ENCODE data around the gene WDR45B.
"Not testable (repeated sequence)": the region's sequence is repeated elsewhere in the genome, so short reads cannot be mapped to it uniquely, and the experiment has no call there.

Gene WDR45B

GRCh38 chr17:82575581-82576221, 72.5 kb downstream of the WDR45B start:
- H3K36me3 ChIP-seq (replicated peaks) = peaks cover 73% of the 10 kb centered on the region
- in situ Hi-C loops (cut with MboI; ENCODE audit: low sequenced_read_pairs); H3K27me3 ChIP-seq (ENCODE audit: low read depth); DNase-seq (ENCODE audit: low spot score in 2 of 2); H3K4me3 ChIP-seq; H3K4me1 ChIP-seq; H3K9me3 ChIP-seq: not testable (repeated sequence)

DNA sequence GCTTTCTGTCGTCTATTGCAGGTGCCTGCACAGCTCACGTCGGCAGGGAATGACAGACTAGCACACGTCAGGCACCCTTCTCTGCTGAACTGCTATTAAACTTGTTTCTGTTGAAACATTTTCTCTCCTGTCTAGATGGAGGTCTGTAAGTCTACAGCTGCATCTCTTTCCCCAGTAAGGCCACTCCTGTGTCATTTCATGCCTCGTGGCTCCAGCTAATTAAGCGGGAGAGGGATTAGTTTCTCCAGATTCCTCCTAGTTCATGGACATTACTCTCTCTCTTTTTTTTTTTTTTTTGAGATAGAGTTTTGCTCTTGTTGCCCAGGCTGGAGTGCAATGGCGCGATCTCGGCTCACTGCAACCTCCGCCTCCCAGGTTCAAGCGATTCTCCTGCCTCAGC, 74.2 kb downstream of the WDR45B start:
- Histone ChIP-seq H3K36me3 (replicated peaks) (peaks cover 79% of the 10 kb centered on the region), H3K4me3 (no peak overlapping the region), H3K27me3 (ENCODE audit: low read depth) (no peaks in the 10 kb centered on the region), H3K4me1 (no peaks in the 10 kb centered on the region), H3K9me3 (no peaks in the 10 kb centered on the region)
- no peak for DNase-seq (ENCODE audit: low spot score in 2 of 2)
- in situ Hi-C loops (cut with MboI; ENCODE audit: low sequenced_read_pairs) = no loop called here

DNA sequence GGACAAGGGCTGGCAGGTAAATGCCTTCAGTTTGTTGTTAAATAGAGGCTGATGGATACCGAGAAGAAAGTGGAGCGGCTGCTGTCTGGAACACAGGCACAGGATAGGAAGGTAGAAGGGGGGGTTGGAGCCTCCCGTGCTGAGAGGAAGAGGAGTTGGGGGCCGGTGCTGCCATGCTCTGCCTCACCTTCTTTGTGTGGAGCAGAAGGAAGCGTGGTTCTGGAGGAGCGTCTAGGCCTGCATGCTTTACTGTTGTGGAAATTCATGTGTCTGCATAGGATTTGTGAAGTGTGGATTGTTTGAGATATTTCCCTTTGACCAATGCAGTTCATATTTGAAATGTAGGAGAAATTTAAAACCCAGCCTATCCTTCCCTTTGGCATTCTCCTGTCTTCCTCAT, 76.4 kb downstream of the WDR45B start:
- H3K27me3 ChIP-seq (ENCODE audit: low read depth) = no peaks in the 10 kb centered on the region
- no peak for DNase-seq (ENCODE audit: low spot score in 2 of 2)
- no peaks in the 10 kb centered on the region for H3K4me1 ChIP-seq
- no peak overlapping the region for H3K4me3 ChIP-seq
- in situ Hi-C loops (cut with MboI; ENCODE audit: low sequenced_read_pairs) = no loop called here
- peaks cover 69% of the 10 kb centered on the region for H3K36me3 ChIP-seq (replicated peaks)
- no peaks in the 10 kb centered on the region for H3K9me3 ChIP-seq

- no peak for DNase-seq (ENCODE audit: low spot score in 2 of 2)
- H3K9me3 ChIP-seq = no peaks in the 10 kb centered on the region
- no peaks in the 10 kb centered on the region for H3K4me1 ChIP-seq
- no peak overlapping the region for H3K4me3 ChIP-seq
- in situ Hi-C loops (cut with MboI; ENCODE audit: low sequenced_read_pairs) = no loop called here
- H3K36me3 ChIP-seq (replicated peaks) = peaks cover 74% of the 10 kb centered on the region
- H3K27me3 ChIP-seq (ENCODE audit: low read depth) = no peaks in the 10 kb centered on the region
These were observed 78.0 kb downstream of the WDR45B start for GRCh38 chr17:82570277-82570676.

GRCh38 chr17:82569621-82570020, 78.6 kb downstream of the WDR45B start:
- peaks cover 73% of the 10 kb centered on the region for H3K36me3 ChIP-seq (replicated peaks)
- H3K4me1 ChIP-seq = no peaks in the 10 kb centered on the region
- H3K27me3 ChIP-seq (ENCODE audit: low read depth) = no peaks in the 10 kb centered on the region
- in situ Hi-C loops (cut with MboI; ENCODE audit: low sequenced_read_pairs) = no loop called here
- H3K4me3 ChIP-seq = no peak overlapping the region
- DNase-seq (ENCODE audit: low spot score in 2 of 2) = no peak
- no peaks in the 10 kb centered on the region for H3K9me3 ChIP-seq

DNA sequence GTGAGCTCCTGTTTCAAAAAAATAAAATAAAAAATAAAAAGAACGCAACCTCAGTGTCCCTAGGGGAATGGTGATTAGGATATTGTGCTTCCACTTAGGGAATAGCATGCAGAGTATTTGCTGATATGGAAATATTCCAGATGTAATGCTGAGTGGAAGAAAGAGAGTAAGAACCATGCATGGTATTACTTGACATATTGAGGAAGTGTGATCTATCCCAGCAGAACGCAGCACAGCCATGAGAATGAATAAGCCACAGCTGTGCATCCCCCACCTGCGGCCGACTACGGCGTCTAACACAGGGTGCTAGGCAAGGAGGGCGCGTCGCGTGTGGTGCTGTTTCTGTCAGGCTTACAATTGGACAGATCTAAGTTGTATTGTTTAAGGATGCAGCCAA, 79.2 kb downstream of the WDR45B start:
- H3K27me3 ChIP-seq (ENCODE audit: low read depth) = no peaks in the 10 kb centered on the region

GRCh38 chr17:82567286-82567685, 81.0 kb downstream of the WDR45B start:
- no peak for DNase-seq (ENCODE audit: low spot score in 2 of 2)
- peaks cover 54% of the 10 kb centered on the region for H3K36me3 ChIP-seq (replicated peaks)
- in situ Hi-C loops (cut with MboI; ENCODE audit: low sequenced_read_pairs) = no loop called here

More for the DNA sequence above, 79.2 kb downstream of the WDR45B start:
- H3K36me3 ChIP-seq (replicated peaks) = peaks cover 67% of the 10 kb centered on the region
- H3K9me3 ChIP-seq = no peaks in the 10 kb centered on the region
- no peak overlapping the region for H3K4me3 ChIP-seq
- in situ Hi-C loops (cut with MboI; ENCODE audit: low sequenced_read_pairs) = no loop called here
- no peaks in the 10 kb centered on the region for H3K4me1 ChIP-seq
- DNase-seq (ENCODE audit: low spot score in 2 of 2) = no peak

GRCh38 chr17:82566129-82566960, 81.9 kb downstream of the WDR45B start:
- Histone ChIP-seq H3K36me3 (replicated peaks) (peaks cover 45% of the 10 kb centered on the region), H3K9me3 (no peaks in the 10 kb centered on the region), H3K27me3 (ENCODE audit: low read depth) (no peaks in the 10 kb centered on the region), H3K4me1 (no peaks in the 10 kb centered on the region), H3K4me3 (no peak overlapping the region)
- in situ Hi-C loops (cut with MboI; ENCODE audit: low sequenced_read_pairs) = no loop called here
- no peak for DNase-seq (ENCODE audit: low spot score in 2 of 2)

More at GRCh38 chr17:82567286-82567685, 81.0 kb downstream of the WDR45B start:
- Histone ChIP-seq H3K9me3 (no peaks in the 10 kb centered on the region), H3K27me3 (ENCODE audit: low read depth) (no peaks in the 10 kb centered on the region), H3K4me3 (no peak overlapping the region), H3K4me1 (no peaks in the 10 kb centered on the region)

GRCh38 chr17:82565551-82565950, 82.7 kb downstream of the WDR45B start:
- in situ Hi-C loops (cut with MboI; ENCODE audit: low sequenced_read_pairs) = no loop called here
- Histone ChIP-seq H3K4me1 (no peaks in the 10 kb centered on the region), H3K9me3 (no peaks in the 10 kb centered on the region), H3K27me3 (ENCODE audit: low read depth) (no peaks in the 10 kb centered on the region), H3K36me3 (replicated peaks) (peaks cover 37% of the 10 kb centered on the region), H3K4me3 (no peak overlapping the region)
- DNase-seq (ENCODE audit: low spot score in 2 of 2) = no peak

Measured in HAP-1 (cell line).